HG03108 (cell line): ENCODE measurements around the gene CFAP99.

Experiments used
- ATAC-seq: cut with Tn5 transposase; IDR thresholded peaks from one replicate; pipeline ENCODE4 v1.9.1; 2021; ENCODE audit warnings: moderate library complexity; ENCODE audit not compliant: unreplicated experiment

CFAP99 gene

DNA sequence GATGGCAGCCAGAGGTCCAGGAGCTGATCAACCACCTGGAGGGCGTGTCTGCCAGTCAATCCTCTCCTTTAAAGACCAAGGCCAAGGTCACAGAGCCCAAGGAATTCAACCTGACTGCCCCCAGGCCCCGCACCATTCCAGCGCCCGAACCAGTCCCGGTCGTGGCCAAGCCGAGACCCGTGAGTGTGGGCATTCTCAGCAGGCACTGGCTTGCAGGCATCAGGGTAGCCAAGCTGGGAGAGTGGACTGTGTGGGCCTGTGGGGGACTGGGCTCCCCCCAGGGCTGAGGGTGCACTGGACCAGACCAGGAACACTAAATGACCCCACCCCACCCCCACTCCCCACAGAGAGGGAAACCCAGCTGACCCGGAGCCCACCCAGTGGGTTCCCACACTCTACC lies 26.4 kb downstream of the CFAP99 start:
- ATAC-seq: no peak

DNA sequence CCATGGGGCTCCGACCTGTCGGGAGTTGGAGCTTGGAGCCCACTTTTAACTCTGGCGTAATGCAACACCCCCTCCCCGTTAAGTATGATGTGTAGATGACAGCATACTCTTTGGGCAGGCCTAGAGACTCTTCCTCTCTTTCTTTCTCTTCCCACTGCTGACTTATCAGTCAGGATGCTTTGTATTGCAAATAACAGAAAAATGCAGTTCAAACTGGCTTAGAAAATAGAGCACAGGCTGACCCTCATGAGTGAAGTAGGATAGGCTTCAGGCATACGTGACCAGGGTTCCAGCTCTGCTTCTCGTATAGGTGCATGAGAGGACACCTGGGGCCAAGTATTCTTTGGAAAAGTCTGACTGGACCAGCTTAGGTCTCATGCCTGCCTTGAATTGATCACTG lies 26.8 kb downstream of the CFAP99 start:
- no peak for ATAC-seq

DNA sequence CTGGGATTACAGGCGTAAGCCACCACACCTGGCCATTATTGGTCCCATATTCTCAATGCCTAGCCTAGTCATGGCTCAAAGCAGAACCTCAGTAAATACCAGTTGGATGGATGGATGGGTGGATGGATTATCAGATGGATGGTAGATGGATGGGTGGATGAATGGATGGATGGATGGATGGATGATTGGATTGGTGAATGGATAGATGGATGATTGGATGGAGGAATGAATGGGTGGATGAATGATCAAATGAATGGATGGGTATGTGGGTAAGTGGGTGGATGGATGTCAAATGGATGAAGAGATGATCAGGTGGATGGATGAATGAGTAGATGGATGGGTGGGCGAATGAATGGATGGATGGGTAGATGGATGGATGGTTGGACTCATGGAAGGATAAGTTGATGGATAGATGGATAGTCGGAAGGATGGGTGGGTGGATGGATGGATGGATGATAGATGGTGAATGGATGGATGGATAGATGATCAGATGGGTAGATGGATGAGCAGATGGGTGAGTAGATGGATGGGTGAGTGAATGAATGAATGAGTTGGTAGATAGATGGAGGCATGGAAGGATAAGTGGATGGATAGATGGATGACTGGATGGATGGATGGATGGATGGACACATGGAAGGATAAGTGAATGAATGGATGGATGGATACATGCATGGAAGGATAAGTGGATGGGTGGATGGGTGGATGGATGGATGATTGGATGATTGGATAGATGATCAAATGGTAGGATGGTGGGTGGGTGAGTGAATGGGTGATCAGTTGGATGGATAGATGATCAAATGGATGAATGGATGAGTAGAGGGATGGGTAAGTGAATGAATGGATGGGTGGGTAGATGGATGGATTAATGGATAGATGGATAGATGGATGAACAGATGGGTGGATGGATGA lies 28.2 kb downstream of the CFAP99 start:
- no peak for ATAC-seq

DNA sequence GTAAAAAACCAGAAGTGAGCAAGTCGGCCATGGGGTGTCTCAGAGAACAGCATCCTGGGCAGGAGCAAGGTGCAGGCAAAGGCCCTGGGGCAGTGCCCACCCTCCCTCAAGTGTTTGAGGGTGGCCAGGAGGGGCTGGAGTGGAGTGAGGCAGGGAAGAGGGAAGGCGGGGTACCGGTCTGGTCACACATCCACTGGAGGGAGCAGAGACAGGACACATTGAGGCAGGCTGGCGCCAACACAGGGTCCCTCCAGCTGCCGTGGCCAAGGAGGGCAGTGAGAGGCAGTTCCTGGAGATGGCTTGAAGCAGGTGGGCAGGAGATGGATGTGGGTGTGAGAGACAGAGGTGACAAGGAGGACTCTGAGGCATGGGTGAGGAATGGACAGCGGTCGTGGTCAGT lies 29.8 kb downstream of the CFAP99 start:
- ATAC-seq: no peak

DNA sequence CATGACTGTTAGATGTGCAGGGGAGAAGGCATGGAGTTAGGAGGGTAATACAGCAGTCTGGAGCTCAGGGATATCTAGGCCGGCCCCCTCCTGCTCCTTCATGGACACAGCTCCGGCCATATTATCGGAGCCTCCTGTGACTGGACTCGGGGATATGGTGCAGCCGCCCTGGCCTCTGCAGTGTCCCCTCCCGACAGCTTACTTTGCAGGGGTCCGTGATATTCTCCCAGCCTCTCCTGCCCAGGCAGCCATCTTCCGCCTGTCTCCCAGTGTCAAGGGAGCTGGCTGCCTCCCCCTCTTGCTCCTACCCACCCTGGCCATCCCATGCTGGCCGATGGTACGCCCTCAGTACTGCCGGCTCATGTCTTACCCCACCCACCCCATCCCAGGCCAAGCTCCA lies 30.3 kb downstream of the CFAP99 start:
- no peak for ATAC-seq

DNA sequence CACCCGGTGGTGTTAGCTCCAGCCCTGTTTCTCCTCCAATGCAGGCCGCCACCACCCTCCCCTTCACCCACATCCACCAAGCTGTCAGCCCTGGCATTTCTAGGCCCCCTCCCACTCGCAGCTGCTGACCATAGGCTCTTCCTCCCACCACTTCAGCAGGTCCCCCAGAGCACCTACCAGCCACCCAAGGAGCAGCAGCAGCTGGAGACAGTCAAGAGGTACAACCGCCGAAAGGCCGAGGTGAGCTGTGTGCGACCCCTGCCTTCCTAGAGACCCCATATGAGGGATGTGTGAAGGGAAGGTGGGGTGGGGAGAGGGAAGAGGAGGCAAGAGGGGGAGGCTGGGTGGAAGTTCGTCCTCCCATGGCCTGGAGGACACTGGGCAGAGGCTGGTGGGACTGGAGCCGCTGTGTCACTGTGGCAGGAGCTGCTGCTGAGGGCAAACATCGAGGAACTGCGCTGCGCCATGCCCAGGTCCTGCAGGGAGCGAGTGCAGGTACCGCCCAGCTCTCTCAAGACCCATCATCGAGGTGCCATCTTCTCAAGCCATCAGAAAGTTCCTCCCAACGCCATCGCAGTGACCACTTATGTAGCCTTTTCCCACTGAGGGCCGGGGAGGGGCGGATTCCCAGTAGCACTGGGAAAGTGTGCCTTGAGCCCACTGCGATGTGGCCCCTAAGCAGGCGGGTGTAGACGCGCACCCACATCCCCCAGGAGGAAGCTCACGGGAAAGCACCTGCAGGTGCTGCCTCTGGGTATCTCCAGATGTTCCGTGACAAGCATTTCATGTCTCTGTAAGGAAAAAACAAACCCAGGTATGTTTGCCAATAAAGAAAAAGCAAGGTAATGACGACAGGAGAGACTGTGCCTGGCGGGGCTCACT lies 31.0 kb downstream of the CFAP99 start:
- ATAC-seq: no peak

DNA sequence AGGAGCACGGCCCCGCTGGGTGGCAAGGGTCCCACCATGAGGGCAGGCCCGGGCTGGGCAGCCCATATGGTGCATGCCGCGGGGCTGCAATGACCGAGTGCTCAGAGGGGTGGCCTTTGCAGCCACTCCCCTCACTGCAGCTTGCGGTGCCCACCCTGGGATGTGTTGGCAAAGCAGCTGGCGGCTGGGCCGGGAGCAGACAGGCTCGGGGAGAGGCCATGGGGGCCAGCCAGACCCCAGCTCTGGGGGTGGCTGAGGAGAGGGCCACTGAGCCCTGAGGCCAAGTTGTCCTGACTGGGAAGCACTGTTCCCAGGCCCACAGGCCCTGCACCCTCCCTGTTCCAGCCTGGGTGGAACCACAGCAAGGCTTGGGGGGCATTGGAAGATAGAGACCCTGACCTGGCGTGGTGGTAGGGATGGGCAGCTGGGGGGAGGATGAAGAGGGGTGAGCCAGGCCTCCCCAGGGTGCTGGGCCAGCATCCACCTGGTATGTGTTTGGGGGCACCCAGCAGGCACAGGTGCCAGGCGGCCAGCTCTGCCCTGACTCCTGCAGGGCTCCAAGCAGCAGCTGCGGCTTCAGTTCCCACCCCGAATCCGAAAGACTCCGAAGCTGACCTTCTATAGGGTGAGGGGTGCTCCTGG lies 31.8 kb downstream of the CFAP99 start:
- no peak for ATAC-seq

DNA sequence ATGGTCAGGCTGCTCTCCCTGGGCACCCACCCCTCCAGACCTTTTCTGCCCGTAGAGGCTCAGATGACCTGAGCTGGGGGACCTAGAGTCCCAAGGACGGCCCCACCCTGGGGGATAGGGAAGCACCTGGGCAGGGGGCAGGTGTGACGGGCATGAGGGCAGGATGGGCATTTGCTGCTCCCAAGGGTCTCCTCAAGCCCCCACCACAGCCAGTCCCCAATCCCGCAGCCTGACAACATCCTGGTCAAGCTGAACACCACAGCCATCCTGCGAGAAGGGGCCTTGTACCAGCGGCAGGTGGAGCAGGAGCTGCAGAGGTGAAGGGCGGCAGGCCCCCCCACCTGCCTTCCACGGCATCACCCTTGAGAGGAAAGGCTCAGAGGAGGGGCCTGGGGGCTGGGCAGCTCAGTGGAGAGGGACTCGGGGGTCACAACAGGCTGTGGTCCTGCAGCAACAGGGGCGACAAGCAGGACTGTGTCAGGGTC lies 32.3 kb downstream of the CFAP99 start:
- ATAC-seq: no peak

DNA sequence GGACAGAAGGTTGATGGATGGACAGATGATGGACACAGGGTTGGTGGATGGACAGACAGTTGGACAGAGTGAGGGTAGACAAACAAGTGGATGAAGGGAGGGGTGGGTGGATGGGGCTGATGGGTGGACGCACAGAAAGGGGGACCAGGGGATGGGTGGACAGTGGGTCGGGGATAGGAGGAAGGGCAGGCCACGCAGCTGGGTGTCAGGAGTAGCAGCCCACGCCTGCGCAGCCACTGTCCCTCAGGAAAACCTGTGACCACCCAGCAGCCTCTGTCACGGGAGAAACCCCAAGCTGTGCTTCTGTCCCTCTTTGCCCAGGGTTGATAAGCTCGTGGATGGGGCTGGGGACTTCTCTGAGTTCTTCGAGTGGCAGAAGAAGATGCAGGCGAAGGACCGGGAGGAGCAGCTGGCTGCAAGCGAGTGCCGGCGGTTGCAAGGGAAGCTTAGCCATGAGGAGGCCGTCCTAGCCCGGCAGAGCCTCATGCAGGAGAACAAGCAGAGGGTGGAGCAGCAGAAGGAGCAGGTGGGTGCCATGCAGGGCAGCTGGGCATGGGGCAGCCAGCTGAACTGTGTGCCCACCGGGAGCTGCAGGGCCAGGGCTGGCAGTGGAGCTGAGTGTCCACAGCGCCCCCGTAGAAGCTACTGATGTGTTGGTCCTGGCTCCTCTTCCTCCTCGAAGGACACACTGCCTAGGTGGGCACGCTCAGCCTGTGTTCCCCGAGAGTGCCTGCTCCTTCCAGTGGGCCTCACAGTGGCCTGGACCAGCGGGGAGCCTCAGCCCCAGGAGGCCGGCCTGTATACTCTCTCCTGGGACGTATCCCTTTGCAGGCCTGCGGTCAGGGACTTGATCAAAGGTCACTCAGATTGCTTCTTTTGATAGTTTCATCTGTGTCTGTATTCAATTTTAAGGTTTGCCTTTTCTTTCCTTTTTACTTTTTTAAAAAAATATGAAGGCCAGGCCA lies 33.3 kb downstream of the CFAP99 start:
- ATAC-seq: no peak

DNA sequence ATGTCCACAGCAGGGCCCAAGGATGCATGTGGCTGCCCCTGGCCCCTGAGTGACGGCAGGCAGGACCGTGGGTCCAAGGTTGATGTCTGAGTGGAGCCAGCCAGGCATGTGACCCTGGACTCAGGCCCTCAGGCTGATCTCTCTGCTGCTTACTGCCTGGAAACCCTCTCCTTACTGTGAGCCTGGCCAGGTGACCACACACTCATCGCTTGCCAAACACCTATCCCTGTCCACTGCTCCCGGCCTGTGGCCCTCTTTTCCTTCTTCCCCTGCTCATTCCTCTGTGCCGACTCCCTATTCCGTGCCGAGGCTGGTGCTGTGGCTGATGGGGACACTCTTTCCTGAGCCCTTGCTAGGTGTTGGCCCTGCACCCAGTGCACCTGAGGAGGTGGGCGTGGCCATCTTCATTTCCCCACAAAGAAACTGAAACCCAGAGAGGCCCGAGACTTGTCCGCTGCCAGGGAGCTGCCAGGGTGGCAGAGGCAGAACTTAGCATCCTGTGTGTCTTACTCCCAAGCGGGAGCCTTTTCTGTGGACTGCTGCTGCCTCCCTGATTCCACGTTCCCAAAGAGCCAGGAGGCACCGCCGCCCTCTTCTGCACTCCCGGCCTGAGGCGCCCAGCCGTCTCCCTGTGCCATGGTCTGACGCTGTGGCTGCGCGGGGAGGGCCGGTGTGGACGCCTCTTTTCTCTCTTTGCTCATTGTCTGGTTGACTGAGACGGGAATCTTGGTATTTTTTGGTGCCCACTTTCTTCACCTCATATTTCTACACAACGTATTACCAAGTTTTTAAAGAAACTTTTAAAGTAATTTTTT lies 38.9 kb downstream of the CFAP99 start:
- no peak for ATAC-seq

DNA sequence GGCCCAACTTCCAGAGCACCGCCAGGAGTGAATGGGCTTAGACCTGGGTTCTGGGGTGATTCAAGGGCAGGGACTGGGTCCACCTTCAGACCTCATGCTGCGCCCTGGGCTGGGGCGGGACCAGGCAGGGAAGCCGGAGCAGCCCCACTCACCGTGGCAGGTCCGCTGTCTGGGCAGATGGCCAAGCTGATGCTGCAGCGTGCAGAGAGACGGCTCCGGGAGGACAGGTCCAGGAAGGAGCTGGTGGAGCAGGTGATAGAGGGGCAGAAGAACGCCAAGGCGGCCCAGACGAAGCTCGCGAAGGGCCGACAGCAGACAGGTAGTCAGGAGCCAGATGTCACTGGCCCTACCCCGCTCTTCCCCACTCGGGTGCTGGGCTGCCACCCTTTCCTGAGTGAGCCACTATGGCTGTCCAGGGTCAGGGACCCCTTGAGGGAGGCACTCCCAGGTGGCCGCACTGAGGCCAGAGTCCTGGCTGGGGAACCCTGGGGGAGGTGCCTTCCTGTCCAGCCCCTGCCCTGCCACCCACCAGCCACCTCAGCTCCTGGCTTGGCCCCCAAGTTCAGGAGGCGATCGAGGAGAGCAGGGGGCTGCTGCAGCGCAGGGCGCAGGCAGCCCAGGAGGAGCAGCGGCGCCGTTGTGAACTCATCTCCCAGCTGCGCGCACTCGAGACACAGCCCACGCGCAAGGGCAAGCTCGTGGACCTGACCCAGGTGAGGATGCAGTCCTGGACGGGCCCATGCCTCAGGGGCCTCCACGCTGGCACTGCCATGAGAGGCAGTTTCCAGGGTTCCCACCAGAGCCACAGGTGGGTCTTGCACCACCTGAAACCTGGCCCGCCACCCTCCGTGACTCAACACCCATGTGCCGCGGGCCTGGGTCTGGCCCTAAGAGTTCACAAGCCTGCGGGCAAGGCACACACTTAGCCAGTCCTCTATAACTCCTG lies 40.1 kb downstream of the CFAP99 start:
- no peak for ATAC-seq

DNA sequence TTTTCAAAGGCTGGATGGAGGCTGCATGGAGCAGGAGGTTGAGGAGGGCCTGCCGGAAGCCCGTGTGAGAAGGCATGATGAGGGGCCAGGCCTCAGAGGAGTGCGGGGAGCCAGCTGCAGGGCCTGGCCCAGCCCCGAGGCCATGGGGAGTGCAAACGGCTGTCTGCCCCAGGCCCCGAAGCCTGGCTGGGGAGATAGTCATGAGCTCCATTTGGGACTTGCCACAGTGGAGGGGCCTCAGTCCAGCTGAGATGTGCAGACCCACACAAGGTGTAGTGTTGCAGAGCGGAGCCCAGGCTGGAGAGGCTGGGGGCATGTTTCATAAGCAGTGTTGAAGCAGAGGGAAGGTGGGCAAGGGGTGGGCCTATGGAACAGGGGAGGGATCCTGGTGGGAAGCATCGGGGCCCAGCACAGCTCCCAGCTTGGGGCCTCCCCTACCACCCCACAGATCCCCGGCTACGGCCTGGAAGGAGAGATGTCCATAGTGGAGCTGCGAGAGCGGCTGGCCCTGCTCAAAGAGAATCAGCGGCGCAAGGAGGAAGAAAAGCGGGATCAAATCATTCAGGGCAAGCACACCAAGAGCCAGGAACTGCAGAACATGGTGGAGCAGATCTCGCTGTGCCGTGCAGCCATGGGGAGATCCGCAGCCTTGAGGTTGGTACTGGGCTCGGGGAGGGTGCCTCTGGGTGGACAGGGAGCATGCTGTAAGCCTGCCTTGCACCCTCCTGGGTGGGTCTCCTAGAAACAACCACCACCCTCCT lies 41.0 kb downstream of the CFAP99 start:
- no peak for ATAC-seq

DNA sequence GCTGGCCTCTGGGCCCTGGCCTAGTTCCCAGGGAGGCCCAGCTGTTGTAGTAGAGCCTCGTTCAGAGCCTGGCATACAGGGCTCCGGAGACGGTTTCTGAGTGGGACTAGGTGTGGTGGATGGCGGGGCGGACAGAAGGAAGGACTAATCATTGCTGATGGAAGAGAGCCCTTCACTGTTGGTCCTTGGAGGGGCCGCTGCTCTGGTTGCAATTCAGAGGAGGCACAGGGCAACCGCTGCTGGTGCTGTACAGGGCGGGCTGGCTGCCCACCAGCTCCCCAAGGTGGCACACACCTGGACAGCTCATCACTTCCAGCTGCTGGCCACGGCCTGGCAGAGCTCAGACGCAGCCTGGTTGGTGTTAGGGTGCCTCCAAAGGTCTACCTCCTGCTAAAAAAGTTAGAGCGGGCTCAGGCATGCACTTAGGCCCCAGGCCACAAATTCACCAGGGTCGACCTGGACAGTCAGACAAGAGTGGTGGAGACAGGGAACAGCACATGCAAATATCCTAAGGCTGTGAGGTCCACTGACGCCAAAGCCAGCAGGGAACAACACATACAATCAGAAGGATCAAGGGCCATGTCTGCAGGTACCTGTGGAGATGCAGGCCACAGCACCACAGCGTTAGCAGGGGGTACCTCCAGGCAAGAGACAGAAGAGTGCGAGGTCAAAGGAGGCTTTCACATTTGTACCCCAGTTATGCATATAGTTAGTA lies 42.6 kb downstream of the CFAP99 start:
- no peak for ATAC-seq

DNA sequence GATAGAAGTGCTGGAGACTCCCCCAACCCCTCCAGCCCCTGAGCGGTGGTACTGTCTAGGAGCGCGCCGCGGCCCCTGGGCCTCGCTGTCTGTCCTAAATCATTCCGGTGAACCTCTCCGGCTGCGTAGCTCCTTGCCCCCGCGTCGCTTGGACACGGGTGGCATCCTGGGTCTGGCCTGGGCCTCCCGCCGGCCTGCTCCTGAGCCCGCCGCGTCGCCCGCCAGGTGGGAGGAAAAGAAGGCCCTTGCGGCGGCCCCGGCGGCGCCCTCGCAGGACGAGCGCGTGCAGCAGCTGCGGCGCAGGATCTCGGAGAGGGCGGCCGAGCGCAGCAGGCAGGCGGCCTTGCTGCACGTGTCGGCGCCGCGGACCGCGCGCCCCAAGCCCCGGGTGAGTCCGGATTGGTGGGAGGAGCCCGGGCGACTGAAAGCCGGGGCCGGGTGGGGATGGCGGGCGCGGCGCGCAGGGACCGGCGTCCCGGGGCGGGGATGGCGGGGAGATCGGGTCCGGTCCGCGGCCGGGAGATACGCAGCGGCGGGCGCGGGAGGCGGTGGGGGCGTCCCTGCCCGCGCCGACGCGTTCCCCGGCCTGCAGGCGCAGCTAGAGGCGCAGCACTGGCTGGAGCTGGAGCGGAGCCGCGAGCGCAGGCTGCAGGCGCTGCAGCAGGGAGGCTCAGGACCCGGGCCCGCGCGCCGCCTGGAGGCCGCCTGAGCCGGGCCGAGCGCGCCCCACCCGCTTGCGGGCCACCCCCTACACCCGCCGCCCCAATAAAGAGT lies 43.6 kb downstream of the CFAP99 start:
- ATAC-seq: peak; percentile 74

DNA sequence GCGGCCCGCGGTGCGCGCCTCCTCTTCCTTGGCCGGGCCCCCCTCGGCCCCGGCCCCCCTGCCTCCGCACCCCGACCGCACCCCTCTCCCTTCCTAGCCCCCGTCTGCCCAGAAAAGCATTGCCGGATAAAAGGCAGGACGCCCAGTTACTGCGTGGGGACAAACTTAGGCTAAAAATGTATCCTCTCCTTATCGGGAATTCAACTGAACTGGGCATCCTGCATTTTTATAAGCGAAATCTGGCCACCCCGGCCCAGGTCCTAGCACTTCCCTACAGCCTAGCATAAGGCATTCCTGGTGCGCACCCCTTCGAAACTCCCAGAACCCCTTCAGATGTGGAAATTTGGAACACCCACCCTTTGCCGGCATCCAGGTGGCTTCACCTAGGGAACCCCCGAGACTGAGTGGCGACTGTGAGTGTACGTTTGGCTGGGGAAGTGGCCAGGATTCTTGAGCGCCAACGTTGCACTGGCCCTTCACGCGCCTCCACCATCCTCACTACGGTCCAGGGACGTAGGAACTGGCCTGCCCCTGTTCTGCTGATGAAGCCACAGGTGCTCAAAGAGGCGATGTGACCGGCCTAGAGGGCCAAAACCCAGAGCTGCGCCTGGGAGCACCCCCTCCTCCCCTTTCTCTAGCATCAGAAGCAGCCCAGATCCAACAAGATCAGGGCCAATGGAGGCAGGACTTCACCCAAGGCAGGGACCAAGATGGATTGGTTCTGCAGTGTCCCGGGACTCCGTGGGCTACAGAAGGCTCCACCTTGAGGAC lies 44.4 kb downstream of the CFAP99 start:
- ATAC-seq: no peak
